ENCODE results near the gene TBC1D12.

DNA sequence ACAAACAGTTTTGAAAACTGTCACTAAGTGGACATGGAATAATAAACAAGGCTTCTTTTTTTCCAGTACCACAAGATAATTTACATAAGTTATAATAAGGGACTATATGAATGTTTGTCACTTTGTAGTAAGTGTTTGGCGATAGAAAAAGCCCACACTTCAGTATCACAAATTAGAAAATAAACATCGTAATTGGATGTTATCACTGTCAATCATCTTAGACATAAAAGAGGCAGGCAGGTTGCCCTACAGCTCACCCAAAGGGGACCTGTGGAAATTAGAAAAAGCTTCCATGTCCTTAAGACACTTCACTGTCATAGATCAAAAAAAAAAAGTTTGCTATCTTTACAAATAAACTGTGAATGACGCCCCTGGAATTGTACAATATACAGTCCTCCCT is 36.0 kb upstream of the TBC1D12 start:
- TF ChIP-seq, protein P1, sequence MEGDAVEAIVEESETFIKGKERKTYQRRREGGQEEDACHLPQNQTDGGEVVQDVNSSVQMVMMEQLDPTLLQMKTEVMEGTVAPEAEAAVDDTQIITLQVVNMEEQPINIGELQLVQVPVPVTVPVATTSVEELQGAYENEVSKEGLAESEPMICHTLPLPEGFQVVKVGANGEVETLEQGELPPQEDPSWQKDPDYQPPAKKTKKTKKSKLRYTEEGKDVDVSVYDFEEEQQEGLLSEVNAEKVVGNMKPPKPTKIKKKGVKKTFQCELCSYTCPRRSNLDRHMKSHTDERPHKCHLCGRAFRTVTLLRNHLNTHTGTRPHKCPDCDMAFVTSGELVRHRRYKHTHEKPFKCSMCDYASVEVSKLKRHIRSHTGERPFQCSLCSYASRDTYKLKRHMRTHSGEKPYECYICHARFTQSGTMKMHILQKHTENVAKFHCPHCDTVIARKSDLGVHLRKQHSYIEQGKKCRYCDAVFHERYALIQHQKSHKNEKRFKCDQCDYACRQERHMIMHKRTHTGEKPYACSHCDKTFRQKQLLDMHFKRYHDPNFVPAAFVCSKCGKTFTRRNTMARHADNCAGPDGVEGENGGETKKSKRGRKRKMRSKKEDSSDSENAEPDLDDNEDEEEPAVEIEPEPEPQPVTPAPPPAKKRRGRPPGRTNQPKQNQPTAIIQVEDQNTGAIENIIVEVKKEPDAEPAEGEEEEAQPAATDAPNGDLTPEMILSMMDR (IDR thresholded peaks at IDR 0.05; ENCODE audit: low read length) = no peak
- no peak for TF ChIP-seq EZH2 (IDR thresholded peaks at IDR 0.05; ENCODE audit: borderline replicate concordance, low read length)
